GM21786 (cell line): Measurements from ENCODE around the gene DNAAF3.
"Not testable (repeated sequence)": the region's sequence is repeated elsewhere in the genome, so short reads cannot be mapped to it uniquely, and the experiment has no call there.

Experiments
- ATAC-seq: cut with Tn5 transposase; IDR thresholded peaks from one replicate; pipeline ENCODE4 v1.9.1; 2021; ENCODE audit not compliant: unreplicated experiment

DNAAF3 gene

GRCh38 chr19:55155784-55156183 is 10.6 kb downstream of the DNAAF3 start:
- not testable (repeated sequence) for ATAC-seq

GRCh38 chr19:55153652-55154264 is 12.7 kb downstream of the DNAAF3 start:
- no peak for ATAC-seq

GRCh38 chr19:55152017-55152416 is 14.4 kb downstream of the DNAAF3 start:
- no peak for ATAC-seq

GRCh38 chr19:55149078-55150003 is 17.1 kb downstream of the DNAAF3 start, which contains the start of gene TNNT1:
Gene TNNT1 (minus strand): TSS chr19:55149206. CDS start chr19:55147157, 2,049 bp downstream.
- no peak for ATAC-seq

- no peak for ATAC-seq
These were observed 18.7 kb downstream of the DNAAF3 start for GRCh38 chr19:55147545-55148251.

- ATAC-seq, result no peak
These were observed 19.6 kb downstream of the DNAAF3 start for GRCh38 chr19:55146705-55147273.

- ATAC-seq, result no peak
These were observed 20.2 kb downstream of the DNAAF3 start for GRCh38 chr19:55146078-55146704.

GRCh38 chr19:55145232-55145631 is 21.2 kb downstream of the DNAAF3 start:
- ATAC-seq, result no peak

GRCh38 chr19:55141696-55142095 is 24.7 kb downstream of the DNAAF3 start:
- no peak for ATAC-seq

GRCh38 chr19:55137915-55138314 is 28.5 kb downstream of the DNAAF3 start:
- no peak for ATAC-seq

- ATAC-seq, result no peak
These were observed 29.9 kb downstream of the DNAAF3 start for GRCh38 chr19:55136399-55137102.

GRCh38 chr19:55134736-55135135 is 31.7 kb downstream of the DNAAF3 start:
- no peak for ATAC-seq

GRCh38 chr19:55133639-55134444 is 32.6 kb downstream of the DNAAF3 start:
- no peak for ATAC-seq

GRCh38 chr19:55132453-55133129 is 33.8 kb downstream of the DNAAF3 start:
- no peak for ATAC-seq

- no peak for ATAC-seq
These were observed 35.0 kb downstream of the DNAAF3 start for GRCh38 chr19:55131421-55131820.

- ATAC-seq, result no peak
These were observed 47.4 kb downstream of the DNAAF3 start for GRCh38 chr19:55119053-55119452.

- ATAC-seq, result no peak
These were observed 47.9 kb downstream of the DNAAF3 start for GRCh38 chr19:55118401-55118991.

GRCh38 chr19:55117663-55118391 is 48.6 kb downstream of the DNAAF3 start:
- peak; percentile 86 for ATAC-seq
